H9 (cell line): ENCODE results near the gene CST3. TPM values are rescaled to one million over a fixed set of nuclear protein-coding genes. Genes with fewer than 3 reads are reported as not detected.

ENCODE experiments used
- DNase-seq: peaks from one replicate; pipeline ENCODE4 v3.0.0-alpha.2; 2017
- H2AFZ ChIP-seq: one replicate; pipeline ENCODE4 v1.6.1; 2013; ENCODE audit warnings: mild to moderate bottlenecking, low read length, control low read depth, moderate library complexity
- H2AK5ac ChIP-seq: 2 replicates; pipeline ENCODE4 v1.6.1; 2013; ENCODE audit warnings: low read length, control low read depth, mixed read lengths; ENCODE audit not compliant: insufficient read length
- H2BK120ac ChIP-seq: one replicate; pipeline ENCODE4 v1.6.1; 2013; ENCODE audit warnings: low read depth, mild to moderate bottlenecking, low read length, control low read depth, inconsistent platforms; ENCODE audit not compliant: poor library complexity, severe bottlenecking
- H2BK12ac ChIP-seq: 2 replicates; pipeline ENCODE4 v1.6.1; 2013; ENCODE audit warnings: low read length, control low read depth, mixed read lengths, low read depth; ENCODE audit not compliant: insufficient read length
- H2BK15ac ChIP-seq: 2 replicates; pipeline ENCODE4 v1.6.1; 2013; ENCODE audit warnings: low read depth, low read length, control low read depth
- H2BK20ac ChIP-seq: one replicate; pipeline ENCODE4 v1.6.1; 2013; ENCODE audit warnings: low read depth, mild to moderate bottlenecking, low read length, control low read depth, inconsistent platforms; ENCODE audit not compliant: poor library complexity, severe bottlenecking
- H2BK5ac ChIP-seq: 2 replicates; pipeline ENCODE4 v1.6.1; 2013; ENCODE audit warnings: low read length, control low read depth, mixed read lengths; ENCODE audit not compliant: insufficient read length
- H3K14ac ChIP-seq: 2 replicates; pipeline ENCODE4 v1.6.1; 2013; ENCODE audit warnings: low read length, control low read depth; ENCODE audit not compliant: insufficient read depth
- H3K18ac ChIP-seq: 2 replicates; pipeline ENCODE4 v1.6.1; 2013; ENCODE audit warnings: low read depth, mild to moderate bottlenecking, mixed read lengths, low read length, control low read depth; ENCODE audit not compliant: insufficient read length
- H3K23ac ChIP-seq: 2 replicates; pipeline ENCODE4 v1.6.1; 2013; ENCODE audit warnings: low read length, control low read depth, mixed read lengths, low read depth; ENCODE audit not compliant: insufficient read length
- H3K23me2 ChIP-seq: 2 replicates; pipeline ENCODE4 v1.6.1; 2013; ENCODE audit warnings: low read depth, mild to moderate bottlenecking, mixed read lengths, low read length, control low read depth; ENCODE audit not compliant: insufficient read length, poor library complexity, severe bottlenecking
- H3K27ac ChIP-seq: 2 replicates; pipeline ENCODE4 v1.5.1; 2013; ENCODE audit warnings: low read length, control low read depth, mixed read lengths, low read depth; ENCODE audit not compliant: insufficient read length
- H3K27me3 ChIP-seq: 2 replicates; pipeline ENCODE4 v1.6.1; 2013; ENCODE audit warnings: low read length, control low read depth, inconsistent platforms; ENCODE audit not compliant: insufficient read depth
- H3K4ac ChIP-seq: 2 replicates; pipeline ENCODE4 v1.6.1; 2013; ENCODE audit warnings: low read depth, mild to moderate bottlenecking, control low read depth, inconsistent platforms, low read length, moderate library complexity
- H3K4me1 ChIP-seq: 2 replicates; pipeline ENCODE4 v1.6.1; 2013; ENCODE audit warnings: low read length, control low read depth, inconsistent platforms; ENCODE audit not compliant: insufficient read depth
- H3K4me2 ChIP-seq: 2 replicates; pipeline ENCODE4 v1.6.1; 2013; ENCODE audit warnings: low read length, control low read depth, mixed read lengths; ENCODE audit not compliant: insufficient read length, insufficient read depth
- H3K56ac ChIP-seq: 2 replicates; pipeline ENCODE4 v1.6.1; 2013; ENCODE audit warnings: low read depth, mild to moderate bottlenecking, mixed read lengths, low read length, control low read depth; ENCODE audit not compliant: insufficient read length
- H3K79me1 ChIP-seq: 2 replicates; pipeline ENCODE4 v1.6.1; 2013; ENCODE audit warnings: low read depth, mild to moderate bottlenecking, moderate library complexity, low read length, control low read depth, inconsistent platforms; ENCODE audit not compliant: insufficient read depth, poor library complexity, severe bottlenecking
- H3K79me2 ChIP-seq: 2 replicates; pipeline ENCODE4 v1.6.1; 2013; ENCODE audit warnings: low read length, control low read depth, inconsistent platforms; ENCODE audit not compliant: insufficient read depth
- H3K9ac ChIP-seq: 2 replicates; pipeline ENCODE4 v1.6.1; 2013; ENCODE audit warnings: low read length, control low read depth, mixed read lengths; ENCODE audit not compliant: insufficient read length; ENCODE audit errors: extremely low read depth
- H3K9me3 ChIP-seq: one replicate; pipeline ENCODE4 v1.6.1; 2013; ENCODE audit warnings: low read depth, low read length, inconsistent platforms; ENCODE audit not compliant: control insufficient read depth
- H3T11ph ChIP-seq: one replicate; pipeline ENCODE4 v1.6.1; 2013; ENCODE audit warnings: mild to moderate bottlenecking, low read length, control low read depth, inconsistent platforms
- H4K20me1 ChIP-seq: one replicate; pipeline ENCODE4 v1.6.1; 2013; ENCODE audit not compliant: control insufficient read depth, insufficient read length, insufficient read depth
- H4K5ac ChIP-seq: 2 replicates; pipeline ENCODE4 v1.6.1; 2013; ENCODE audit warnings: low read depth, mild to moderate bottlenecking, mixed read lengths, low read length, control low read depth; ENCODE audit not compliant: insufficient read length
- H4K8ac ChIP-seq: replicated peaks from 2 replicates; pipeline ENCODE4 v1.6.1; 2013; ENCODE audit warnings: low read length, control low read depth, mixed read lengths, low read depth; ENCODE audit not compliant: insufficient read length
- H4K91ac ChIP-seq: 2 replicates; pipeline ENCODE4 v1.6.1; 2013; ENCODE audit warnings: low read depth, mild to moderate bottlenecking, moderate library complexity, mixed read lengths, low read length, control low read depth; ENCODE audit not compliant: insufficient read length
- H3K27ac Mint-ChIP-seq, 3 experiments: 2 replicates in 2 of 3; 3 replicates in 1 of 3; pipeline ENCODE4 v1.8.0; 2020 to 2021; ENCODE audit warnings: mixed read lengths in 3 of 3, mild to moderate bottlenecking in 1 of 3, moderate library complexity in 1 of 3
- H3K27me3 Mint-ChIP-seq: 2 replicates; pipeline ENCODE4 v1.8.0; 2021; ENCODE audit warnings: low read depth, mild to moderate bottlenecking, moderate library complexity, mixed read lengths
- H3K36me3 Mint-ChIP-seq, 3 experiments: 2 replicates in 2 of 3; 3 replicates in 1 of 3; pipeline ENCODE4 v1.8.0; 2020 to 2021; ENCODE audit warnings: low read depth in 3 of 3, mixed read lengths in 3 of 3; ENCODE audit not compliant: insufficient read depth in 1 of 3
- H3K4me1 Mint-ChIP-seq, 2 experiments: 2 replicates each; pipeline ENCODE4 v1.8.0; 2020; ENCODE audit warnings: mixed read lengths in 2 of 2
- H3K4me3 Mint-ChIP-seq, 2 experiments: 2 replicates in 1 of 2; 3 replicates in 1 of 2; pipeline ENCODE4 v1.8.0; 2020 to 2021; ENCODE audit warnings: mild to moderate bottlenecking in 2 of 2, mixed read lengths in 2 of 2, moderate library complexity in 1 of 2
- H3K9me3 Mint-ChIP-seq, 2 experiments: 2 replicates in 1 of 2; 3 replicates in 1 of 2; pipeline ENCODE4 v1.8.0; 2020; ENCODE audit warnings: mild to moderate bottlenecking in 2 of 2, mixed read lengths in 2 of 2, moderate library complexity in 1 of 2
- CTCF ChIP-seq: fragments of 200-600 bp; sonication (generic); conservative IDR thresholded peaks from 3 replicates; pipeline ENCODE4 v1.8.0; 2021; ENCODE audit warnings: antibody characterized with exemption, mild to moderate bottlenecking
- WGBS: extraction: QIAGEN DNeasy Blood & Tissue Kit; methylation state at CpG from one replicate; pipeline ENCODE4 v1.1.7; 2013; ENCODE audit warnings: missing lambda C conversion rate, low lambda C conversion rate, mixed read lengths; ENCODE audit not compliant: insufficient read length; ENCODE audit errors: extremely low coverage; 5-methylcytosine and 5-hydroxymethylcytosine counted together
- total RNA-seq: library from RNA; stranded (reverse); gene quantifications from 2 replicates; pipeline ENCODE4 v1.2.1, GENCODE V29; 2021

CST3 gene
- total RNA-seq, 1 experiment from 2014 or later, result 77.2 TPM

- Histone ChIP-seq H3K14ac (no peak overlapping the region), H3K79me2 (no peaks in the 10 kb centered on the region), H3K9ac (no peak overlapping the region), H3K4me2 (no peak overlapping the region), H2BK5ac (no peak overlapping the region), H2BK20ac (no peak overlapping the region), H2BK12ac (no peak overlapping the region), H3K23me2 (no peaks in the 10 kb centered on the region), H3K4me1 (no peaks in the 10 kb centered on the region), H3K23ac (no peak overlapping the region), H2BK120ac (no peak overlapping the region), H2AK5ac (no peak overlapping the region), H3K79me1 (no peaks in the 10 kb centered on the region), H2AFZ (no peak overlapping the region), H2BK15ac (no peak overlapping the region), H3K18ac (no peak overlapping the region), H4K5ac (no peak overlapping the region), H3K9me3 (no peaks in the 10 kb centered on the region), H3T11ph (no peak overlapping the region), H3K56ac (no peak overlapping the region), H4K20me1 (no peaks in the 10 kb centered on the region), H4K91ac (no peak overlapping the region), H3K27ac (no peak overlapping the region), H4K8ac (no peak overlapping the region), H3K27me3 (no peaks in the 10 kb centered on the region), H3K4ac (no peak overlapping the region)
- Mint-ChIP-seq H3K27me3 (peaks cover 13% of the 10 kb centered on the region), H3K36me3 (no peaks in the 10 kb centered on the region), H3K4me1 (peaks cover 14 to 28% of the 10 kb centered on the region in 2 experiments), H3K4me3 (no peak overlapping the region), H3K27ac (0 out of 7 replicates have a peak overlapping the region, but pooled peaks of 1 of the 3 experiments have one; percentile 9), H3K9me3 (no peaks in the 10 kb centered on the region)
- WGBS, result no CpG with 5 or more reads among the region's 1 CpG
- no peak for DNase-seq
- no peak for TF ChIP-seq CTCF
Measured at GRCh38 chr20:23604306-23604705, 33.4 kb downstream of the CST3 start.
